AG09319 (cell line): ENCODE results near the gene GALNT9.

Experiments
- DNase-seq: peaks from one replicate; pipeline ENCODE4 v3.0.0-alpha.2; 2010; ENCODE audit warnings: low read depth; ENCODE audit errors: extremely low read depth
- TF ChIP-seq, protein P1 (sequence below): IDR thresholded peaks from 2 replicates; pipeline ENCODE4 v1.5.1; 2011; ENCODE audit warnings: low read depth, mild to moderate bottlenecking, inconsistent platforms, low read length, moderate library complexity

Gene GALNT9

DNA sequence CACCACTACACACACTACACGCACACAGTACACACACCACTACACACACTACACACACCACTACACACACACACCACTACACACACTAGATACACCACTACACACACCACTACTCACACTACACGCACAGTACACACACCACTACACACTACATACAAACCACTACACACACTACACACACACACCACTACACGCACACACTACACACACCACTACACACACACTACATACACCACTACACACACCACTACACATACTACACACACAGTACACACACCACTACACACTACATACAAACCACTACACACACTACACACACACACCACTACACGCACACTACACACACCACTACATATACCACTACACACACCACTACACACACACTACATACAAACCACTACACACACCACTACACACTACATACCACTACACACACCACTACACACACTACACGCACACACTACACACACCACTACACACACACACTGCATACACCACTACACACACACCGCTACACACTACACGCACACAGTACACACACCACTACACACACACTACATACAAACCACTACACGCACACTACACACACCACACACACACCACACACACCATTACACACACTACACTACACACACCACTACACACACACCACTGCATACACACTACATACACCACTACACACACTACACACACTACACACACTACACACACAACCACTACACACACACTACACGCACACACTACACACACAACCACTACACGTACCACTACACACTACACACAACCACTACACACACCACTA, 173.4 kb downstream of the GALNT9 start:
- TF ChIP-seq, protein P1, sequence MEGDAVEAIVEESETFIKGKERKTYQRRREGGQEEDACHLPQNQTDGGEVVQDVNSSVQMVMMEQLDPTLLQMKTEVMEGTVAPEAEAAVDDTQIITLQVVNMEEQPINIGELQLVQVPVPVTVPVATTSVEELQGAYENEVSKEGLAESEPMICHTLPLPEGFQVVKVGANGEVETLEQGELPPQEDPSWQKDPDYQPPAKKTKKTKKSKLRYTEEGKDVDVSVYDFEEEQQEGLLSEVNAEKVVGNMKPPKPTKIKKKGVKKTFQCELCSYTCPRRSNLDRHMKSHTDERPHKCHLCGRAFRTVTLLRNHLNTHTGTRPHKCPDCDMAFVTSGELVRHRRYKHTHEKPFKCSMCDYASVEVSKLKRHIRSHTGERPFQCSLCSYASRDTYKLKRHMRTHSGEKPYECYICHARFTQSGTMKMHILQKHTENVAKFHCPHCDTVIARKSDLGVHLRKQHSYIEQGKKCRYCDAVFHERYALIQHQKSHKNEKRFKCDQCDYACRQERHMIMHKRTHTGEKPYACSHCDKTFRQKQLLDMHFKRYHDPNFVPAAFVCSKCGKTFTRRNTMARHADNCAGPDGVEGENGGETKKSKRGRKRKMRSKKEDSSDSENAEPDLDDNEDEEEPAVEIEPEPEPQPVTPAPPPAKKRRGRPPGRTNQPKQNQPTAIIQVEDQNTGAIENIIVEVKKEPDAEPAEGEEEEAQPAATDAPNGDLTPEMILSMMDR = no peak
- DNase-seq = no peak

GRCh38 chr12:132154941-132155770, 174.2 kb downstream of the GALNT9 start:
- TF ChIP-seq, protein P1 = no peak
- no peak for DNase-seq

DNA sequence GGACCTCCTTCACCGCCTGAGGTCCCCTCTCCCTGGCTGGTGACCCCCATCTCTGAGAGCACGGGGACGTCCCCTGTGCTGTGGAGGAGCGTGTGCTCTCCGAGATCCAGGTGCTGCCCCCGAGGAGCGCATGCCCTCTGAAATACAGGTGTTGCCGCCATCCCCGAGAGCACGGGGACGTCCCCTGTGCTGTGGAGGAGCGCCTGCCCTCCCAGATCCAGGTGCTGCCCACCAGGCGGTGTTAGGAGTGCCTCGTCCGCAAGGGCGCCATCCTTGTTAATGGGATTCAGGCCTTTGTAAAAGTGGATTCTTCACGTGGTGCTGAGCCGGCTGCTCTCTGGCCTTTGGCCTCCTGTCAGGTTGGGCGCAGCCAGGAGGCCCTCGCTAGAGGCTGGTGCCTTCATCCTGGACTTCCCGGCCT, 175.0 kb downstream of the GALNT9 start:
- no peak for DNase-seq
- TF ChIP-seq, protein P1 = no peak

GRCh38 chr12:132153501-132154340, 175.7 kb downstream of the GALNT9 start:
- DNase-seq = no peak
- TF ChIP-seq, protein P1 = peak; percentile 92

- no peak for DNase-seq
- TF ChIP-seq, protein P1 = no peak
These were observed 176.4 kb downstream of the GALNT9 start for GRCh38 chr12:132152953-132153352.

- TF ChIP-seq, protein P1 = no peak
These were observed 177.0 kb downstream of the GALNT9 start for GRCh38 chr12:132152411-132152821.

More at GRCh38 chr12:132152411-132152821, 177.0 kb downstream of the GALNT9 start:
- DNase-seq = no peak
